Urothelium cell line (cell line): Measurements from ENCODE around the gene VPS13C.

Source experiments
- DNase-seq: peaks from one replicate; pipeline ENCODE4 v3.0.0; 2011; ENCODE audit warnings: low spot score, mixed read lengths
- FAIRE-seq: peaks from 2 replicates; lab custom pipeline; 2011; peaks lifted over from hg19 to GRCh38; lab: Jason Lieb, UNC

Gene VPS13C, protein sequence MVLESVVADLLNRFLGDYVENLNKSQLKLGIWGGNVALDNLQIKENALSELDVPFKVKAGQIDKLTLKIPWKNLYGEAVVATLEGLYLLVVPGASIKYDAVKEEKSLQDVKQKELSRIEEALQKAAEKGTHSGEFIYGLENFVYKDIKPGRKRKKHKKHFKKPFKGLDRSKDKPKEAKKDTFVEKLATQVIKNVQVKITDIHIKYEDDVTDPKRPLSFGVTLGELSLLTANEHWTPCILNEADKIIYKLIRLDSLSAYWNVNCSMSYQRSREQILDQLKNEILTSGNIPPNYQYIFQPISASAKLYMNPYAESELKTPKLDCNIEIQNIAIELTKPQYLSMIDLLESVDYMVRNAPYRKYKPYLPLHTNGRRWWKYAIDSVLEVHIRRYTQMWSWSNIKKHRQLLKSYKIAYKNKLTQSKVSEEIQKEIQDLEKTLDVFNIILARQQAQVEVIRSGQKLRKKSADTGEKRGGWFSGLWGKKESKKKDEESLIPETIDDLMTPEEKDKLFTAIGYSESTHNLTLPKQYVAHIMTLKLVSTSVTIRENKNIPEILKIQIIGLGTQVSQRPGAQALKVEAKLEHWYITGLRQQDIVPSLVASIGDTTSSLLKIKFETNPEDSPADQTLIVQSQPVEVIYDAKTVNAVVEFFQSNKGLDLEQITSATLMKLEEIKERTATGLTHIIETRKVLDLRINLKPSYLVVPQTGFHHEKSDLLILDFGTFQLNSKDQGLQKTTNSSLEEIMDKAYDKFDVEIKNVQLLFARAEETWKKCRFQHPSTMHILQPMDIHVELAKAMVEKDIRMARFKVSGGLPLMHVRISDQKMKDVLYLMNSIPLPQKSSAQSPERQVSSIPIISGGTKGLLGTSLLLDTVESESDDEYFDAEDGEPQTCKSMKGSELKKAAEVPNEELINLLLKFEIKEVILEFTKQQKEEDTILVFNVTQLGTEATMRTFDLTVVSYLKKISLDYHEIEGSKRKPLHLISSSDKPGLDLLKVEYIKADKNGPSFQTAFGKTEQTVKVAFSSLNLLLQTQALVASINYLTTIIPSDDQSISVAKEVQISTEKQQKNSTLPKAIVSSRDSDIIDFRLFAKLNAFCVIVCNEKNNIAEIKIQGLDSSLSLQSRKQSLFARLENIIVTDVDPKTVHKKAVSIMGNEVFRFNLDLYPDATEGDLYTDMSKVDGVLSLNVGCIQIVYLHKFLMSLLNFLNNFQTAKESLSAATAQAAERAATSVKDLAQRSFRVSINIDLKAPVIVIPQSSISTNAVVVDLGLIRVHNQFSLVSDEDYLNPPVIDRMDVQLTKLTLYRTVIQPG (N-terminal part only)

DNA sequence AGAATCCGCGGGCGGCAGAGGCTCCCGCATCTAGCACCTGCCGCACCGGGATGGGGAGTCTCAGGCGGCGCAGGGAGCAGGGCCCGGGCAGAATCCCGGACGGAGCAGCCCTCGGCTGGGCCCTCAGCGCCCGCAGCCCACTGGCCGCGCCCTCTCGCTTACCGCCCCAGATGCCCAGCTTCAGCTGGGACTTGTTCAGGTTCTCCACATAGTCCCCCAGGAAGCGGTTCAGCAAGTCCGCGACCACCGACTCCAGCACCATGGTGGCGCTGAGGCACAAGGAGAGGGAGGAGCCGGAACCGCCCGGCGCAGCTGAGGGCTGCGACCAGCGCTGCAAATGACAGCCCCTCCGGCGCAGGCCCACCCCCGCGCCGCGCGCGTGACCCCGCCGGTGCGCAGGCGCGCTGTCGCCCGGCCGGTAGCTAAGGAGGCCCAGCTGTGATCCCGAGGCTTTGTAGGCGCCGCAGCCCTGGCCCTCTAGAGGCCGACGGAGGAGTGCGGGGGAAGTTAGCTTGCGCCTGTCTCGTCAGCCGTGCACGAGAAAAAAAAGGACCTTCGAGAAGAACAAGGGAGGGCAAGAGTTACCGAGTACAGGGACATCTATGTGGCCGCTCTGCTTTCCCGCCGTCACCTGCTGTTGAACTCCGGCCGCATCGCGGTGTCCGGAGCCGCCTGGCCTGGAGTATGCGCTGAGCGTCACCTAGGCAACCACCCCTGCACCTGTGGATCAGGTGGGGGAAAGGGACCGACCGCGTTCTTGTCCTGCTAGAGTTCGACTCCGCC is at the start of gene VPS13C:
Gene VPS13C, minus strand, starts transcription at position 335 of the 783 bp plus-strand sequence. Its CDS starts 73 bp downstream, at position 262.
- FAIRE-seq (peak; percentile 58), DNase-seq (peak; percentile 99)

DNA sequence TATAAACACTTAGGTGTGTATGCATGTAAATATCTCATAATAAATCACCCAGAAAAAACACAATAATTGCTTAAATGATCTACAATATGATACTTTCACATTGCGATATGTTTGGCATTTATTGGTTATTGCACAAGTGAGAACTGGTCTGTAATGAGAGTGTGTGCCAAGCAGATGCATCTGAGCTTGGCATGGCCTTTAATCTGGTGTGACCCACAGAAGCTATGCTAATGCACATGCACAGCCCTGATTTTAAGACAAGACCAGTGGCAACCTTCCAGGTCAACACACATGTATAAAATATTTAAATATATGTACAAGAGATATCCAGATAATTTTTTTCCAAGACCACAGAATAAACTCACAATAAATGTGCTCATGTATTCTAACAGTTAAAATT is 49.2 kb upstream of the VPS13C start:
- DNase-seq (no peak), FAIRE-seq (no peak)

DNA sequence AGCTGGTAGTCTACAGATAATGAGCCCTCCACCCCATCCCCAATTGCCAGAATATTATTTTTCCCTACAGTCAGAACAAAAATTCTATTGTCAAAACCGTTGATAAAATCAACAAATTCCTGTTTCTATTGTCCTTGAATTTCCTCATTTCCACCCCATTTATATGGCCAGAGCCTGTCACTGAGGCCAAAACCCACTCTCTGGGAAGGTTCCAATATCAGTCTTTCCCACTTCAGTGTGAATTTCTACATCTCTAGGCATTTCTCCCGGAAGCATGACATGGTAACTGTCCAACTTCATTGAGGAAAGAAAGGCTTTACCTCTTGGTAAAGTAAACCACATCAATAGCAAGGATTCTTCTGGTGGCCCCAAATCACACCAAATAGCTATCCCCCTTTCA is 48.2 kb upstream of the VPS13C start:
- DNase-seq: no peak
- FAIRE-seq: no peak

DNA sequence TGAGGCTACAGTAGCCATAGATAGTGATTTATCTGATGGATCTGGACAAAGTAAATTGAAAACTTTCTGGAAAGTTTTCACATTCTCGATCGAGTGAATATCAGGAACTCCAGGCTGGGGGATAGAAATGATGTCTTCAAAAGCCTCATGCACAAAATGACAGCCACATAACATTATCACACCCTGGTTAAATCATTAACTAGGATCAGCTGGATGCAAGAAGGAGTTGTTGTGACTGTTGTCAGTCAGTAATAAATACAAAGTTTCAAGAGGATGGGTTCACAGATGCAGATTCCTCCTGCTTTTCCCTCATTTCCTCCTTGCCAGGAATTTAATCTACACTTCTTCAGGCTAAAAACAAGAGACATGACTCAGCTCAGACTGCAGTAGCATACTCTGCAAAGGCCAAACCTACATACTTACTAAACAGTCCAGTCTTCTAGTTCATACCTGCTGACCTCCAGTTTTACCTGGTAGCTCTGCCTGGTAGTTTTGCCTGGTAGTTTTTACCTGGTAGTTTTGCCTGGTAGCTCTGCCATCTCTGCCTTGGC is 47.4 kb upstream of the VPS13C start:
- FAIRE-seq (no peak), DNase-seq (no peak)

DNA sequence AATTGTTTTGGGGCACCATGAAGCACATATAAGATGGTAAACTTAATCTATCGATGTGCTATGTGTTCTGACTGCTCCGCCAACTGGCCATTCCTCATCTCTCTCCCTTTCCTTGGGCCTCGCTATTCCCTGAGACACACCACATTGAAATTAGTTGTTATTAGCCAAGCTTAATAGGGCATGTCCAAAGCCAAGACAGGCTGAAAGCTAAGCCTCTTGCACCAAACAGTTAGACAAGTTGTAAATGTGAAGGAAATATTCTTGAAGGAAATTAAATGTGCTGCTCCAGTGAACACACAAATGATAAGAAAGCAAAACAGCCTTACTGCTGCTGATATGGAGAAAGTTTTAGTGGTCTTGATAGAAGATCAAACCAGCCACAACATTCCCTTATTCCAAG is 45.8 kb upstream of the VPS13C start:
- FAIRE-seq (no peak), DNase-seq (no peak)

DNA sequence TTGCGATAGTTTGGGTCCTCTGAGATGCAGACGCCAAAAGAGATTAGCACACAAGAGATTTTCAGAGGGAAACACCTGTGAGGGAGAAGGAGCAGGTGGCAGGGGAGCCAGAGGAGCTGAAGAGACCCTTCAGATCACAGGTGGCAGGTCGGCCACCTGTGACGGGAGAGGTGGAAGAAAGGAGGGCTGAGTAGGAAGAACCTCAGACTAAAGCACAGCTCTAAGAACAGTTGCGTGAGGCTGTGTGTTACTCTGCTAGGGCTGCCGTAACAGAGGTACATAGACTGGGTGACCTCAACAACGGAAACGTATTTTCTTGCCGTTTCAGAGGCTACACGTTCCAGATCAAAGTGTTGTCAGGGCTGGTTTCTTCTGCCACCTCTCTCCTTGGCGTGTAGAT is 45.0 kb upstream of the VPS13C start:
- FAIRE-seq (no peak), DNase-seq (no peak)

DNA sequence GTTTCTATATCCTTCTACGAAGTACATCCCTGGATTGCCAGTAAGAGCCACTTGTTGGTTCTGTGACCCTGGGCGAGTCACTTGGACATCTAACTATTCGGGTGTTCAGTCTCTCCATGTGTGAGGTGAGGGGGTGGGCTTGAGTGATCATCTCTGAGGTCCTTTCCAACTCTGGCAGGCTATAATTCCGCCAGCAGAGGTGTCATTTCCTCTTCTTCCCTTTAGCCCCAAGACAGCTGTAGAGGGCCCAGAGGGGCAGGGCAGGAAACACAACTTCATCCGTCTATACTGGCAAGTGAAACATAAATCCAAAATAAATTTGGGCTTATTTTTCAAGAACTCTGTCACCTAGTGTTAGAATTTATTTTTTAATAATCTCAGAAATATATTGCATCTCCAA is 44.6 kb upstream of the VPS13C start:
- FAIRE-seq: no peak

DNA sequence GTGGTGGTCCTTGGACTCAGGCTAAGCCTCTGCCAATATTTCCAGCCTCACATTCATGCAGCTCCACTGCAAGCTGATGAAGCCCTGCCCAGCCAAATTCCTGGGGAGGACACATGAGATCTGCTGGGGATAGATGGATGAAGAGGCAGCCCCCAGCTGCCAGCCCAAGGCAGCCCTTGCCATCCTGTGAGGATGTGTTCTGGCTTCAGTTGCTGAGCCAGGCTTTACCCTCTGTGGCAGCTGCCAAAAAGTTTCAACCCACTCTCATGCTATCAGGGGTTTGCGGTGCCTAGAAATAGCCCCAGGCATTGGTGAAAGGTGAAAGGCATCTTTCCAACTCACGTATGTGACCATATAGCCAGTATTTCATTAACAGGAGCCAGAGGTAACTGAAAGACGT is 44.2 kb upstream of the VPS13C start:
- DNase-seq: no peak

More for the DNA sequence above, 44.6 kb upstream of the VPS13C start:
- no peak for DNase-seq

DNA sequence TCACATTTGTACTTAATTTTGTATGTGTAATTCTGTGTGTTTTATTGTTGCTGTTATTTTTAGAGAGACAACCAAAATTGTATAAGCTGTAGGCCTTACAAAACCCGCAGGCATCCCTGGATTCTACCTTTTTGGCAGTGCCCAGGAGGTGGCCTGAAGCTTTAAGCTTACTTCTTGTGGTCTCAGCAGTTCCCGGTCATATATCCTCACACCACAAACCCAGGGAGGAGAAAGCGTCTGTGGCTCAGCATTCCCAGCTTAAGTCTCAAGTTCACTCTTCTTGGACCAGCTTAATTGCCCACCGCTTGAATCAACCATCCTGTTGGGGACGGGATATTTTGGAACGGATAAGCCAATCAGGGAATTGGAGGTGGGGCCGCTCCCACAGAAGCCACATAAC is 43.2 kb upstream of the VPS13C start:
- FAIRE-seq: peak; percentile 30
- DNase-seq: no peak

More for the DNA sequence above, 44.2 kb upstream of the VPS13C start:
- no peak for FAIRE-seq

DNA sequence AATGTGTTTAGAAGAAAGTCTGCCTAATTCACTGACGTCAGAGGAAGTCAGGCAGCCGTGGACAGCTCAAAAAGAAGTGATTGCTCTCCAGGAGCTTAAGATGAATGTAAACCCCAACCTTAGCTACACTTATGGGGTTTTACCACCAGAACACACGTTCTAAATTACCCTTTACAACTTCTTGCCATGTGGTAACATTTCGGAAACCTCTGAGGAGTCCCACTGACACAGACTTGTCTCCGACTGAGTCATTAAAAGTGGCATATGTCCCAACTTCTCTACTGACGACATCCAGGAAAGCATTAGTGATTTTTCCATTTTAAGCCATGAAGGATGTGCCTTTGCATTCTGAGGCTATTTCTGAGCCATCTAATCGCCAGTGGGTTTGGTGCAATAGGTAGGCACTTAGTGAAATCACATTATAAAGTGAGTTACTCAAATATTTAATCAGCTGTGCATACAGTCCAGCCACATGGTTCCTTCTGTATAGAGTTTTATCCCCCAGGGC is 38.9 kb upstream of the VPS13C start:
- DNase-seq (no peak), FAIRE-seq (no peak)

DNA sequence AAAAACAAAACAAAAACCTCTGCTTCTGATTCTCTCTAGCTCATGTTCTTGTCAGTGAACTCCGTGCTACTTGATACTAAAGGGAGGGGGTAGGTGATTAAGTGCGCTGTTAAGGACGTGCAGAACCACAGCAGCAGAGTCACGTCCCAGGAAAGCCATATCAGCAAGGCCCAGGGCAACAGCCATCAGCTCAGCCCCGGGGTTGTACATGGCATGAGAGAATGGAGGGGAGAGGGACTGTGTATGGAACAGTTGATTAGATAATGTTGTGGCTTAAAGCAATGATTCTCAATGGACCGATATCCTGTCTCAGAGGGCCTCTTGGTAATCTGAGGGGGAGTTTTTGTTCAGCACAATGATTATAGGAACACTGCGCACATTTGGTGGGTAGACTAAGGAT is 34.1 kb upstream of the VPS13C start:
- DNase-seq (no peak), FAIRE-seq (no peak)

DNA sequence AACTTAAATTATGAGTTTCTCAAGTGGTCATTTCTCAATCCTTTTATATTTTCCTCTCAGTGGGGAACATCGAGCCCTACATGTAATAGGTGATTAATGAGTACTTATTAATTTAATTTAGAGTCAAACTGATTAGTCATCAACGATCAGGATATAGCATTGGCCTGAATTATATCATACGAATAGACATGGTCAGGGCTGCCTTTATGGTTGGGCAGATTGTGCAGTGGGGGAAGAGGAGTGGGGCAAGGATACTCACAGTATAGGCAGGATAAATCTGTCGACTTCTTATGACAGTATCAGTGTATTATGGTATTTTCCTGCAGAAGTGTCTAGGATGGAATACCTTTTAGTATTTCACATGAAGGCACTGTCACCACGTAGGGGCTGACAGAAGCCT is 33.6 kb upstream of the VPS13C start:
- no peak for DNase-seq
- no peak for FAIRE-seq

DNA sequence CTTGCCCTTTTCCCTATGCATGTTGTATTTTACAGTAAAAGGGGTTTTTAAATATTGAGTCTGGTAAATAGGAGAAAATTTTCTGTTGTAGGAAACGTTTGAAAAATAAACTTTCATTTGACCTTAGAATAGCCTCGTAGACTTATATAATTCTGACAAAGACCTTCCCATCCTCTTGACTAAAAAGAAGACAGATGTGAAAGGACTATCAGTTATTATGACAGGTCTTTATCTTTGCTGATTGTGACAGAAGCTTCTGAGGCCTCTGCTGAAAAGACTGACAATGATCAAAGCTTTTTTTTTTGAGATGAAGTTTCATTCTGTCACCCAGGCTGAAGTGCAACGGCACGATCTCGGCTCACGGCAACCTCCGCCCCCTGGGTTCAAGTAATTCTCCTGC is 30.7 kb upstream of the VPS13C start:
- FAIRE-seq (no peak), DNase-seq (no peak)

DNA sequence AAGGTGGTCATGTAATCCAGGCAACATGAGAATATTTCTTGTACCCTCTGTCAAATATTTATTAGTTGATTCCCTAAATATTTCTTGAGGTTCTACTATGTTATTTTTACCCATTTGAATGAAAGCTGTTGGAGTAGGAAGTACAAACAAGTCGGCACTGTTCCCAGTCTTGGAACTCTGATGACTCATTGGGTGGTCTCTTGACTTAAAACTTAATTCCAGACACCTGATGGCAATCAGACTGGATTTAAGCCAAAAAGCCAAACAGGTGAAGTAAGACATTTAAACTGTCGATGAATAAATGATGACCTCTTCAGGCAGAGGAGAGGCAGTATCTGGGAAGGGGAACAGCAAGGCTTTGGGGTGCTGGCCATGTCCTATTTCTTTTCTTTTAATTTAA is 29.4 kb upstream of the VPS13C start:
- FAIRE-seq (no peak), DNase-seq (no peak)

DNA sequence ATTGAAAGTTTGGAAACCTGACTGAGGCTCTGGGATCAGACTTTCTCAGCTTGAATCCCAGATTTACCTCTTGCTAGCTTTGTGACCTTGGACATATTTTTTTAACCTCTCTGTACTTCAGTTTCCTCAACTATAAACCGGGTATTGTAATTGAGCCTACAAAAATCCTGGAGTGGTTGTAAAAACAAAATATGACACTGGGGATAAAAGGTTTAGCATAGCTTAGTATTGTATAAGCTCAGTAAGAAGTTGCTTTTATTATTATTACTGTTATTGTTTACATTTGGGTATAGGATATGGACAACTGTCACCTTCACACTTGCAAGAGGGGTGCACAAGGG is 28.1 kb upstream of the VPS13C start:
- no peak for FAIRE-seq
- DNase-seq: no peak

DNA sequence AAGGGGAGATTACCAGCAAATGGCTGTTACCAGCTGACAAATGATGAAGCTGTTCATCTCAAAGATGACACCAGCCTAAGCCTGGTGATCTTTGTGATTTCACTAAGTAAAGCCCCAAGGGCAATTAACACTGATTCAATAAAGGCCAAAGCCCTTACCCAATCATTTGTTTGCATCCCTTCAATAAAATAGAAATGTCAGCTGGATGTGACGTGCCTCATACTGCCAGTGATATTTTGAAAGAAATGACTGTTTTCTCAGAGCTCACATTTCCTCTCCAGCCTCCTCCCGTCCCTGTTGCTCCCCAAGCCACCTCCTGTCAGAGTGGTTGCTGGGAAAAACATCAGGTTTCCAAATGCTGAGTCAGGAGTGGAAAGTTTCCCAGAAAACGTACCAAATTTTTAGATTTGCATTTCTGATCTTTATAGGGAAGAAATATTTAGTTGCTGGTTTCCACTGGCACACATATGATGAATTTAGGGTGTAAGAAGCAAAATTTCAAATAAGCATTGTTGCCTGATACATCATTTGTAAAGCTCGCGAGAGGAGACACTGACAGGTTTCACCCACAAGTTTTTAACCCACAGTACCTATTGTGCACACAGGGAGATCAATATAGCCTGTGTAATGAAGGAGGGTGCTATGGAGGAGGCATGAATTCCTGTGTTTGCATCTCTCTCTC is 27.6 kb upstream of the VPS13C start:
- DNase-seq (no peak), FAIRE-seq (no peak)

DNA sequence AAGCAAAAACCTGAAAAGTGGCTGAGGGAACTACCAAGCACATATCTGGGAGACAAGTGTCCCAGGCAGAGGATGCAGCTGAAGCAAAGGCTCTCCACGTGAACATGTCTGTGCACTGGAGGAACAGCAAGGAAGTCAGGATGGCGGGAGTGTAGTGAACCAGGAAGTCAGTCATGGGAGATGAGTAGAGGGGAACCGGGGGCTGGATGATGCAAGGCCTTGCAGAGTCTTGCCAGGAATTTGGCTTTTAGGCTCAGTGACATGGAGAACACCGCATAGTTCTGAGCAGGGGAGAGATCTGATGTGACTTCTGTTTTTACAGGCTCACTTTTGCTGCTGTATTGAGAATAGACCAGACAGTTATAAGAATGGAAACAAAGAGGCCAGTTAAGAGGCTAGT is 25.5 kb upstream of the VPS13C start:
- FAIRE-seq: no peak
- no peak for DNase-seq

DNA sequence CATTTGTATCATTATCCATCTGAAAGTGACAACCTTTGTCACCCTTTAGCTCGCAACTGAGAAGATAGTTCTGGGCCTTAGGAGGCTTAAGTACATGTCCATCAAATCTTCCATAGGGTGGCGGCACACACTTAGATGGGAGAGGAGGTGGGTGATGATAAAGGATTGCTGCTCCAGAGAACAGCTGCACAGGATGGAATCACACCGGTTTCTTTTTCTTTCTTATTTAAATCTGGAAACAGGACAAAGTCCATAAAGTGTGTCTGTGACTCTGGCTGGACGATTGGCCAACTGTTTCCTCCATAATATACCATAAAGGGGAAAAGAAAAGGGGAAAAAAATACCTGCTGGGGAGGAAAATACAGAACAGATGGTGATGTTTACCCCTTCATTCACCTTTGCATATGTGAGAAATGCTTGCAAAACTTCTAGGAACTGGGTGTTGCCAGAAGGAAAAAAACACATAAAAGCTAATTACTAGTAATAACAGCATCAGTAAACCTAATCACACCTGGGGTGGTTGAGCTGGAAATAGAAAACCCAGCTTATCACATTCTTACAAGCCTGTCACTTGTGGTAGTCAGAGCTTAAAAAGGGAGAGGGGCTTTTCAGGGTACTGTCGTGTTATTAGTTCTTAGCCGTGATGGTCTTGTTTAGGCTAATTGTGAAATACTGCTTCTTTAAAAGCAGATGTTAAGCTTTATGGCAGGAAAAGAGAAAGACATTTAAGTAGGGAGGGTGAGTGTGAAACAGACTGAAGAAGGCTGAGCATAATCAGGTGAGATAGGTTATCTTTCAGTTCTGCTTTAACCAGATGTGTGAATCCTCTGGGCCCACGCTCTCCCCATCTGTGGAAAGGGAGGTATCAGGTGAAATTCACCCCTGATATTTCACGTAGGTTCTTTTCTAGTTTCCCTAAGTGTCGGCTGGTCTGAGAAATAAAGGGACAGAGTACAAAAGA is 23.2 kb upstream of the VPS13C start:
- no peak for FAIRE-seq

More for the DNA sequence above, 23.2 kb upstream of the VPS13C start:
- no peak for DNase-seq
